GM12891 (cell line): ENCODE results near the gene RNF186.

ENCODE experiments used
- POLR2A ChIP-seq: IDR thresholded peaks from 2 replicates; pipeline ENCODE4 v1.6.1; 2011; ENCODE audit warnings: low read depth, low read length, control low read depth
- TAF1 ChIP-seq: IDR thresholded peaks from 2 replicates; pipeline ENCODE4 v1.6.1; 2011; ENCODE audit warnings: low read depth, low read length, control low read depth

- TF ChIP-seq TAF1 = no peak
- TF ChIP-seq POLR2A = no peak
These were observed 43.8 kb upstream of the RNF186 start for GRCh38 chr1:19858893-19859292.
